Colonic mucosa (tissue), 4 donors: ENCODE results near the gene HLA-DOA. TPM values are rescaled to one million over a fixed set of nuclear protein-coding genes. Genes with fewer than 3 reads are reported as not detected.

Experiments
- DNase-seq: peaks from one replicate; pipeline ENCODE4 v3.0.0-alpha.2; 2020
- H3K27ac ChIP-seq: fragments of 200-600 bp; one replicate; pipeline ENCODE4 v1.8.0; 2021
- H3K27me3 ChIP-seq: fragments of 200-600 bp; one replicate; pipeline ENCODE4 v1.8.0; 2021
- H3K36me3 ChIP-seq: fragments of 200-600 bp; one replicate; pipeline ENCODE4 v1.8.0; 2021
- H3K4me1 ChIP-seq: fragments of 200-600 bp; one replicate; pipeline ENCODE4 v1.8.0; 2021; ENCODE audit warnings: mild to moderate bottlenecking
- H3K4me3 ChIP-seq: fragments of 200-600 bp; one replicate; pipeline ENCODE4 v1.8.0; 2021
- H3K9ac ChIP-seq, 2 donors: one replicate each; pipeline ENCODE4 v1.7.0; 2013; ENCODE audit warnings: control low read depth in 2 of 2, low read depth in 2 of 2, low read length in 2 of 2
- H3K9me3 ChIP-seq: fragments of 200-600 bp; one replicate; pipeline ENCODE4 v1.8.0; 2021
- CTCF ChIP-seq: fragments of 200-600 bp; IDR thresholded peaks from one replicate; pipeline ENCODE4 v1.8.0; 2022; ENCODE audit warnings: antibody characterized with exemption, mild to moderate bottlenecking
- intact Hi-C: fragments of 100-400 bp; cut with DNase I; formaldehyde crosslinking; loops from one replicate; pipeline ENCODE4 v1.14.1; 2022
- total RNA-seq, 2 donors: library from RNA; stranded (reverse); fragmentation: NEBNext Ultra II Directional in 1 of 2; extraction: Animal tissue kit (Norgen Biotek cat#: 25700) in 1 of 2; gene quantifications; one replicate each; pipeline ENCODE4 v1.2.1, GENCODE V29; 2021
- donor health status: healthy.
- donor health status: DM: no; HTN: no; CAD: no.
- donor health status: DM: no; HTN: no; CAD: no.

The HLA-DOA gene
- total RNA-seq, 2 donors from 2014 or later = 1.6 to 4.3 TPM

GRCh38 chr6:32991972-32992371, 17.4 kb downstream of the HLA-DOA start:
- intact Hi-C loops = no loop called here
- Histone ChIP-seq H3K36me3 (no peaks in the 10 kb centered on the region), H3K27me3 (no peaks in the 10 kb centered on the region), H3K9me3 (no peaks in the 10 kb centered on the region), H3K27ac (no peak overlapping the region), H3K4me3 (no peak overlapping the region), H3K4me1 (no peaks in the 10 kb centered on the region), H3K9ac (no peak overlapping the region)
- DNase-seq = no peak
- TF ChIP-seq CTCF = no peak

- intact Hi-C loops = no loop called here
- peaks cover 3% of the 10 kb centered on the region for H3K4me1 ChIP-seq
- H3K27ac ChIP-seq = no peak overlapping the region
- H3K9me3 ChIP-seq = no peaks in the 10 kb centered on the region
- no peaks in the 10 kb centered on the region for H3K36me3 ChIP-seq
- no peaks in the 10 kb centered on the region for H3K27me3 ChIP-seq
- H3K9ac ChIP-seq = no peak overlapping the region
- no peak for TF ChIP-seq CTCF
- no peak for DNase-seq
- H3K4me3 ChIP-seq = no peak overlapping the region
Observed at GRCh38 chr6:32989368-32989767, 20.0 kb downstream of the HLA-DOA start.

DNA sequence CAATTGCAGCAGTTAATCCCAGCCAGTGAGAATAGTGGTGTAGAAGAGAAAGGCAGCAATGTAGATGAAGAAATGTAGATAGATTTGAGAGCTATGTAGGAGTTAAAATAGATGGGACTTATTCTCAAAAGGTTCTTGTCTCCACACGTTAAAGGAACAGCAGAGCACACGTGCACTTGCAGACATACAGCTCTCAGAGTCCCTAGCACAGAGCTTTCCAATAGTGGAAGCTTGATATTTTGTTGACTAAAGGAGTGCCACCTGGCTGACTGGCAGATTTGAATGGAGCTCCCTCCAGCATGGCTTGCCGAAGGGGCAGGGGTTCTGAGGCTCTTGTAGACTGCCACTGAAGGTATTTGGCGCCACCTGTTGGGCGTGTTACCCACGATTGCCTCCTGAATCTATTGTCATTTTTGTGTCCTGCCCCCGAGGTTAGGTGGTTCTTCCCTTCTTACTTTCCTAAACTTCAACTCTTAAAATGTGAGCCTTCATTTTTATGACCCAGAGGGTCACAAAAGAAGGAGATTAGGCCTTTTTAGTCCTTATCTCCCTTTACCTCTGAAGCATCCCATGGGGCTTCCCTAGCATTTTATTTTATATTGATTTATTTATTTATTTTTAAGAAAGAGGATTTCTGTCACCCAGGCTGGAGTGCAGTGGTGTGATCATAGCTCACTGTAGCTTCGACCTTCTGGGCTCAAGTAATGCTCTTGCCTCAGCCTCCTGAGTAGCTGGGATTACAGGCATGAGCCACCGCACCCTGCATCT, 24.6 kb downstream of the HLA-DOA start:
- Histone ChIP-seq H3K27ac (peak overlapping the region; percentile 20), H3K27me3 (no peaks in the 10 kb centered on the region), H3K9ac (peak overlapping the region in 1 of 2 donors; percentile 1), H3K36me3 (peaks cover 12% of the 10 kb centered on the region), H3K9me3 (no peaks in the 10 kb centered on the region), H3K4me3 (no peak overlapping the region), H3K4me1 (peaks cover 26% of the 10 kb centered on the region)
- TF ChIP-seq CTCF = peak; percentile 91
- intact Hi-C loops = loop anchor here (1.0 kb wide), 1 partner anchor 101 kb away; no protein-coding TSS in a partner anchor
- peak; percentile 97 for DNase-seq

DNA sequence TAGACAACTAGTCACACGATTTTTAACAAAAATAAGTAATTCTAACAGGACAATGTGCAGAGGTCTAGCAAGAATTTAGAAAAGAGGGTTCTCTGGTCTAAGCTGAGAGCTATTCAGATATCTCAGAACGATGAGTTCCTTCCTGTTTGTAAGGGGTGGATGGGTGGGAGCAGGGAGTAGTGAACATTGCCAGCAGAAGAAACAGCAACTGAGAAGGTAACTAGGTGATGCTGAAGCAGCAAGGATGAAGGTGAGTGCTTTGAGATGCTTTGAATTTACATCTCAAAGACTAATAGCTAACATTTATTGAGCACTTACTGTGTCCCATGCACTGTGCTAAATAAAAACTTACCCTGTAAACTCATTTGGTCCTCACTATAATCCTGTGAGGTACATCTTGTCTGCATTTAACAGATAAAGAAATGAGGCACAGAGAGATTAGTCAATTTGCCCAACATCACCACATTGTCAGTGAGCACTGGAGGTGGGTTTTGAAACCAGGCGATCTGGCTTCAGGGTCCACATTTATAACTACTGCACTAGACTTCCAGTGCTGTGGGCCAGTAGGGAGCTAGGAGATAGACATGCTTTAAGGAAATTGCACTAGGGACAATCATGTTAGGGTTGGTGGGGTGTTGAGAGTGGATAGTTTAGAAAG, 25.3 kb downstream of the HLA-DOA start:
- peaks cover 28% of the 10 kb centered on the region for H3K4me1 ChIP-seq
- TF ChIP-seq CTCF = no peak
- intact Hi-C loops = loop anchor here (1.0 kb wide), 1 partner anchor 100 kb away; no protein-coding TSS in a partner anchor
- no peaks in the 10 kb centered on the region for H3K9me3 ChIP-seq
- no peaks in the 10 kb centered on the region for H3K27me3 ChIP-seq
- H3K36me3 ChIP-seq = peaks cover 19% of the 10 kb centered on the region
- no peak for DNase-seq
- H3K27ac ChIP-seq = peak overlapping the region; percentile 20
- no peak overlapping the region for H3K4me3 ChIP-seq
- H3K9ac ChIP-seq = peak overlapping the region in 1 of 2 donors; percentile 1

DNA sequence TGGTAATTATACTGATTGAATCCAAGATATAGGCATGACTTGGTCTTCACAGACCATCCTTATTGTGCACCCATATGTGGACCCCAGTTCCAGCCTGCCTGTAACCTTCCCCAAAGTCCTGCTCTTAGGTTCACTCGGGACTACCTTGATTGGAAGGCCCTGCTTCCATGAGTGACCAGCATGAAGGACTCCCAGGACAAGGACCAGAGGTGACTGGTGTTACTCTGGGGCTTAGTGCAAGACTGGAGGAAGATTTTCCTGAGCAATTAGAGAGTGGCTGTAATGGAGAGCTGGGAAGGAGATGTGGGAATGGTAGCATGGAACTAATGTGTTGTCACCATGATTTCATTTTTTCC, 25.9 kb downstream of the HLA-DOA start:
- Histone ChIP-seq H3K9me3 (no peaks in the 10 kb centered on the region), H3K9ac (peak overlapping the region in 1 of 2 donors; percentile 35), H3K27ac (peak overlapping the region; percentile 32), H3K27me3 (no peaks in the 10 kb centered on the region), H3K4me3 (no peak overlapping the region), H3K4me1 (peaks cover 30% of the 10 kb centered on the region), H3K36me3 (peaks cover 22% of the 10 kb centered on the region)
- intact Hi-C loops = no loop called here
- no peak for DNase-seq
- TF ChIP-seq CTCF = no peak
